ENCODE results near the gene DDX24.
"Not testable (repeated sequence)": the region's sequence is repeated elsewhere in the genome, so short reads cannot be mapped to it uniquely, and the experiment has no call there.

The DDX24 gene

DNA sequence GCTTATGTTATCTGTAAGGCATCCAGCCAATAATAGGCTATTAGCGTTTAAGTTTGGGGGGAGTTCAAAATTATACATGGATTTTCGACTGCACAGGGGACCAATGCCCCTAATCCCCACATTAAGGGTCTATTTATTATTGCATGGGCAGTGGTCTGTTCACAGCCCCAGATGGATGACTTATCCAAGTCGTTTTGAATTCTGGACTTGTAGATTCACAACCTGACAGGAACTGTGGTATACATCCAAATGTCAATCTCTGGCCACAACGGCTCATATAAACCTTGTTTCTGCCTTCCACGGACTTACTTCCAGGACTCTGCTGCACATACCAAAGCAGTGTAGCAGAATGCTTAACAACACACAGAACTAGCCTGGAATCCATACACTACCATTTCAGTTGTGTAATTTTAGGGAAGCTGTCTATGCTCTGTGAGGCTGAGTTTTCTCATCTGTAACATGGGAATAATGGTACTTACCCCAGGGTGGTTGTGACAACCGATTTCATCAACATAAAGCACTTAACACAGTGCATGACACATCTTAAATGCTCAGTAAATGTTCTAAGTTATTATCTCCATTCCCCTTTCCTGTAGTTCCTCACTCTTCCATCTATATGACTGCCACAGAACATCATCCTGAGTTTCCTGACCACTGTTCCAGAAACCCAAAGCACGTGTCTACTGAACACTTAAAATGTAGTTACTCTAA lies 3.7 kb downstream of the DDX24 start:
- no peak for DNase-seq

DNA sequence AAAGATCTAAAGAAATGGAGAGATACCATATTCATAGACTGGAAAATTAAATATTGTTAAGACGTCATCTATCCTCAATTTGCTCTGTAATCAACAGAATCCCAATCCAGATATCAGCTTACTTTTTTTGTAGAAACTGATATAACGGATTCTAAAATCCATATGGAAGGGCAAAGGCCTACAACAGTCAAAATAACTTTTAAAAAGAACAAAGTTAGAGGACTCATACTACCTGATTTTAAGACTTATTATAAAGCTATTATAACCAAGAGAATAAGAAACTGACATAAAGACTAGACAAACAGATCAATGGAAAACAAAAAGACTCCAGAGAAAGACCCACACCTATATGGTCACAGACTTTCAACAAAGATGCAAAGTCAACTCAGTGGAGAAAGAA lies 6.0 kb downstream of the DDX24 start:
- DNase-seq, result no peak

DNA sequence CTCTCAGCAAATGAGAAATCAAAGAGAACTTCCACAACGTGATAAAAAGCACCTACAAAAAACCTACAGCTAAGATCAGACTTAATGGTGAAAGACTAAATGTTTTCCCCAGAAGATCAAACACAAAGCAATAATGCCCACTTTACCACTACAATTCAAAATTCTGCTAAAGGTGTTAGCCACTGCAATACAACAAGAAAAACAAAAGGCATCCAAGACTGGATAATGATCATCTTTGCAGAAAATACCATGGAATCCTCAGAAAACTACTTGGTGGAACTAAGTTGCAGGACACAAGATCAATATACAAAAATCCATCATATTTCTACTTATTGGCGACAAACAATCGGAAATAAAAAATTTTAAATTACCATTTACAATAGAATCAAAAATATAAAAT lies 6.5 kb downstream of the DDX24 start:
- DNase-seq, result no peak

- DNase-seq, result not testable (repeated sequence)
Measured at GRCh38 chr14:94072076-94072475, 8.9 kb downstream of the DDX24 start.

DNA sequence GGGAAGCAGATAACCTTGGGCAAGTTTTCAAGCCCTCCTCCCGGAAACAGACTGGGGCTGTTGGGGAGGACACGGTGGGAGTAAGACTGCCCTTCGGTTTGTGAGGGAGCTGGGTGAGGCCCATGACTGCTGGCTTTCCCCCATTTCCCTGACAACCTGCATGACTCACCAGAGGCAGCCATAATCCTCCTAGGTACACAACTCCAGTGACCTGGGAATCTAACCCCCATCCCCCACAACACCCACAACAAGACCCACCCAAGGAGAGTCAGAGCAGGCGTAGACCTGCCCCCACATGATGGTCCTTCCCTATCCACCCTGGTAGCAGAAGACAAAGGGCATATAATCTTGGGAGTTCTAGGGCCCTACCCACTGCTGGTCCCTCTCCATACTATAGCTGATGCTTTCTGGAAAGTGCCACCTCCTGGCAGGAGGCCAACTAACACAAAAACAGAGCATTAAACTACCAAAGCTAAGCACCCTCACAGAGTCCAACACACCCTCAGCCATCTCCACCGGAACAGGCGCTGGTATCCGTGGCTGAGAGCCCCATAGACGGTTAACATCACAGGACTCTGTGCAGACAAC lies 14.8 kb downstream of the DDX24 start:
- DNase-seq, result no peak

- no peak for DNase-seq
Measured at GRCh38 chr14:94062344-94062940, 18.6 kb downstream of the DDX24 start.

DNA sequence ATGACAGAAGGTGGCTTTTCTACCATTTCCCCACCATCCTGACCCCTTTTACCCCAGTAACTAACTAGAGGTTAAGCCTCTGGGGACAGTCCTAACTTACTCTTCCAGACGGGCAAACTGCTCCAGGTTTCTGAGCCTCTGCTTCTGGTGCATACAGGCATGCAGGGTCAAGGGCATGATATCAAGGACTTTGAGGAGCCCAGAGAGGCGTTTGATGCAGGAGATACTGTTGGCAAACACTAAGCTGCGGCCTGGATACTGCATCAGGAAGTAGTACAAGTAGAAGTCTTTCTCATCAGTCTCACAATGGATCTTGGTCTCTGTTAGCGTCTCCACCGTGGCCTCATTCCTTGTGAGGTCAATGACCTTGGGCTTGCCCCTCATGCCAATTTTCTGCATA lies 21.0 kb downstream of the DDX24 start:
- DNase-seq, result no peak

DNA sequence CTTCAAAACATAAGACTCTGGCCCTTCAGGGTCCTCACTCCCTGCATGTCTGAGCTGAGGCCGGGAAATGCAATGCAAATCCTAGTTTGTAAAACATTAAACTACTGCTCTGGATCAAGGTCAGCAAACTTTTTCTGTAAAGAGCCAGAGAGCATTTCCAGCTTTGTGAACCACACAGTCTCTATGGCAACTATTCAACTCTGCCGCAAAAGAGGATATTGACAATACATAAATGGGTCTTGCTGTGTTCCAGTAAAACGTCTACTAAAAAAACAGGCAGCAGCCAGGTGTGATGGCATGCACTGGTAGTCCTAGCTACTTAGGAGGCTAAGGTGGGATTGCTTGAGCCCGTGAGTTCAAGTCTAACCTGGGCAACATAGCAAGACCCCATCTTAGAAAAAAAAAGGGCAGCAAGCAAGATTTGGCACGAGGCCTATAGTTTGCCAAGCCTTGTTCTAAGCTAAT lies 22.3 kb downstream of the DDX24 start:
- no peak for DNase-seq

GRCh38 chr14:94058128-94058673 lies 22.8 kb downstream of the DDX24 start:
- no peak for DNase-seq

DNA sequence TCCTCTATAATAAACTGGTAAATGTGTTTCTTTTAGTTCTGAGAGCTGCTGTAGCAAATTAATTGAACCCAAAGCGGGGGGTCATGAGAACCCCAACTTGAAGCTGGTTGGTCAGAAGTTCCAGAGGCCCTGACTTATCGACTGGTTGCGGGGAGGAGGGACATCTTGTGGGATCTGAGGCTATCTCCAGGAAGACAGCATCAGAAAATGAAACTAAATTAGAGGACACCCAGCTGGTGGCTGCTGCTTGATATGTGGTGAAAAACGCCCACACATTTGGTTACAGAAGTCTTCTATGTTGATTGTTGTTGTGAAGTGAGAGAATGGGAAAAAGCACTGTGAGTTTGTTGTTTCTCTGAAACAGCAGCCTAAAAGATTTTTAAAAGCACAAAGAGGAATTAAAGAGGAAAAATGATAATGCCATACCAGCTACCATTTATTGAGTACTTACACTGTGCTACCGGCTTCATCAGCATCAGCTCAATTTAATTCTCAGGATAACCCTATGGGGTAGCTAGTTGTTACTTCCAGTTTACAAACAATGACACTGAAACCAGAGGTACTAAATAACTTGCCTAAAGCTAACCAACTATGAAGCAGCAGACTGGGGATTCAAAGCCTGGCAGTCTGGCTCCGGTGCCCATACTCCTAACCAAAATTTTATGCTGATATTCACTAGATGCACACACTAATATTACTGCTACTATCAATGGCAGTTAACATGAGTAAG lies 24.3 kb downstream of the DDX24 start:
- DNase-seq, result no peak

DNA sequence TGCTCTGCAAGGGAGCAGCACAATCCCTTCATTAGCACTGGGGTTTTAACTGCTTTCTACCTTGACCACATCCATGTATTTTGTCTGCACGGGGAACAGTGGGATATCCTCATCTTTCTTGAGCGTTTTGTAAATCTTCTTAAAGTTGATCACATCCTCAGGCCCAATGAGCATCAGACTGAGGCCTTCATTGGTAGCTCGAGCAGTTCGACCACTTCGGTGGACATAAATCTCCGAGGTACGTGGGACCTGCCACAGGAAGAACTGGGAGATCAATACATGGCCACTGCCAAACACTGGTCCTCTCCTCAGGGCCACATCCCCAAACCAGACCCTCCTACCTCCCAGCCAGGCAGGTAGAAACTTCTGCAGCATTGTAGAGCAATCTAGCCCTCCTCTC lies 26.1 kb downstream of the DDX24 start:
- no peak for DNase-seq

DNA sequence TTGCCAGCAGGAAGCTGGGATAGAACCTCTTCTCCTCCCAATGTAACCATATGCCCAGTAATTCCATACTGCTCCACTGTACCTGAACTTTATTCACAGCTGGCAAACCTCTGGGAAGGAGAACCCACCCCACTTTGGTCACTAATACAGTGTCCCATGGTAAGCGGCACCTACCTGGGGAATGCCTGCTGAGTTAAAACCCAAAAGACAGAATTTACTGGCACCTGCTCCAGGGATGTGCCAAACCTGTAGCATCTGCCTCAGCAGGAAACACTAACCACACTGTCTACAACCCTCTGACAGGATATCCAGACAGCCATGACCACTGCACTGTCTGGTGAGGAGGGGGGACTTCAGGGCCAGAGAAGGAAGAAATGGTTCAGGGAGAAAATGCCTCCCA lies 26.6 kb downstream of the DDX24 start:
- DNase-seq, result no peak

DNA sequence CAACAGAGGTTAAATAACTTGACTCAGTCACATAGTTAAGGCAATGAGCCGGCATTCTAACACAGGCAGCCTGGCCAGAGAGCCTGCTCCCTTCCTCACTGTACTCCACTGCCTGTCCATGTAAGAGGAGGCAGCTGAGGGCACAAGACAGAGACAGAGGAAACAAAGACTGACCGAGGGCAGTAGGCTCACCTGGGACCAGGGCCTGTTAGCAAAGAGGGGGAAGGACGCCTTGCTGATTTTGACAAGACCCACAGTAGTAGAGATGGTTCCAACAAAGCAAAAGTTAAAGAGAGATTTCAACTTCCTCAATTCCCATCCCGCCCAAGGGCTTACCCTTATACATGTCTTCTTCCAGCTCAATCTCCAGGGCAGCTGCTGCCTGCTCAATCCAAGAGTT lies 28.3 kb downstream of the DDX24 start:
- no peak for DNase-seq

DNA sequence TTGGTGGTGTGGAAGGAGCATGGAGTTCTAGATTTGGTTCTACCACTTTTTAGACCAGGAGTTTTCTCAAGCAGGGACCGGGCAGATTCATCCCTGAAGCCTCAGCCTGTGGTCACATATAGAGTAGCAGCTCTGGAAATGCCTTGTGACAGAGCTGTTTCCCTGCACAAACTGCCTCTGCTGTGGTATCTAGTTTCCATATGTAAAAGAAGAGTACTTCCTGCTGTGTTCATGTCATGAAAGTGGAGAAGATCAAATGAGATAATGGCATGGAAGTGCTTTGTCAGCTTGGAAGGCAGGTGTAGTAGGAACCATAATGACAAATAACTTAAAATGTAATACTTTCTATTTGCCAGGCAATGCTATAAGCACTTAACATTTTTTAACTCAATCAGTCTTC lies 28.8 kb downstream of the DDX24 start:
- DNase-seq, result no peak

GRCh38 chr14:94051779-94052178 lies 29.2 kb downstream of the DDX24 start:
- DNase-seq, result no peak

DNA sequence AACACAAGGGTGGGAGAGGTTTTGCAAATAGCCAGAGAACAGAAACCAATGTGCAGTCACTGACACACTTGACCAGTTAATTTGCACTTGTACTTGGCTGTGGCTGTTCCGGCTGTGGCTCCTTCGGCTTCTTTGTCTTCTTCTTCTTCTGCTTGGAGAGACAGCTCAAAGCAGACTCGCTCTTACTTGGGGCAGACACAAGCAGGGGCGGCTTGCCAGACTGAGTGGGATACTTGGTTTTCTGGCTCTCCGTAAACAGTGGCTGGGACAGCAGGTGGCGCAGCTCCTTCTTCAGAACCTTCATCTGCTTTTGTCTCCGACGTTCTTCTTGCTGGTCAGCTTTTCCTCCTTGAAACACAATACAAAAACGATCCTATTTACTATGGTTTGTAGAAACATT lies 29.9 kb downstream of the DDX24 start:
- DNase-seq, result peak; percentile 62 to 72

GRCh38 chr14:94050231-94050880 lies 30.6 kb downstream of the DDX24 start:
- DNase-seq, result no peak

GRCh38 chr14:94049625-94050023 lies 31.4 kb downstream of the DDX24 start:
- no peak for DNase-seq

DNA sequence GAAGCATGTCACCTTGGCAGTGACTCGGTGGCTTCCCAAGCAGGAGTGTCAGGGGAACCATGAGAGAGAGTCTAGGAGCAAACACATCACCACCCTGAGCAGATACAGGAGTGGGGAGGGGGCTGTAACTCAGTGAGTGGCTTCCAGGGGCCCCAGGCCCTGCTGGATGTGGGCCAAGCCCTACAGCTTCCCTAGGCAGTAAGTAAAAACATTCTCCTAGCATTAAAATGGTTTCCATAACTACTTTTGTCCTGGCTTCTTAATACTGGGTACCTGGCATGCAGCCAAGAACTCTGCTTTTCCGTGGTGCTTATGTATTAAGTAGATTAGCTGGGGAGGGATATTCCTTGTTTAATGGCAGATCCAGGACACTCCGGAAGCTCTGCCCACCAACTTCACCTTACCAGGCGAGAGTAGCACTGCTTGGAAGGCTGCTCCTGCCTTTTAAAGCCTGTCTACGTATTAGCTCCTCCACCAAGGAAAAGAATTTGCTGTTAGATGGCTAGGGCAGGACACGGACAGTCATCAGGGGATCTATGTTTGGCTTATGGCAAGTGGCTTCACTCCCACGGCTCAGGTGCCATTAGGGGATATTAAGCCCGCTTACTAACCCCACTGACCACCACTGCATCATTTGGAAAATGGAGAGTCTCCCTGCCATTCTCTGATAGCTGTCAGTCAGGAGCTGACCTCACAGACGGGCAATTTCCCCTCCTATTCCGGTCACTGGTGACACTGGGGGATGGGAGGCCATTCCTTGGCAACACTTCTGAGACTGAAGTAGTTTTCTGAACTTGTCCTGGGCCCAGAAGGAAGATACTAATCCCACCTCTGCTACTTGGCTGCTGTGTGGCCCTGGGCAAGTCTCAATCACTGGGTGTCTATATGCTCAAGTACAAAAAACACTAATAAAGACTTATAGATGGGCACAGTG lies 32.0 kb downstream of the DDX24 start:
- DNase-seq, result no peak

DNA sequence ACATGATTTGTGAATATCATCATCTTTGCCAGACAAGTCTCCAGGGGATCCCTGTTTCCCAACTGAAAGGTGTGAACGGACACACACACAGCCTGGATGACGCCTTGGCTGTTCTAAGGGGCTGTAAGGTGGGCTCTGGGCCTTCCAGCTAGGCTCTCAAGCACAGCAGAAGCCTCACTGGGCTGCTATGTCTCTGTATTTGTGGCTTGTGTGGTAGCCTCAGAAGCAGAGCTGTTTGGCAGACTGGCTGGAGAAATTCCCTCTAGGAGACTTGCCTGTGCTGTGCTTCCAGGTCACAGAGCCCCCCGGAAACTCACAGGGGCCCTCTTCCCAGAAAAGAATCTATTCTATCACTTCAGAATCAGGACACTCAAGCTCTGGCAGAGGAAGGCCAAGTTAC lies 33.4 kb downstream of the DDX24 start:
- DNase-seq, result no peak

DNA sequence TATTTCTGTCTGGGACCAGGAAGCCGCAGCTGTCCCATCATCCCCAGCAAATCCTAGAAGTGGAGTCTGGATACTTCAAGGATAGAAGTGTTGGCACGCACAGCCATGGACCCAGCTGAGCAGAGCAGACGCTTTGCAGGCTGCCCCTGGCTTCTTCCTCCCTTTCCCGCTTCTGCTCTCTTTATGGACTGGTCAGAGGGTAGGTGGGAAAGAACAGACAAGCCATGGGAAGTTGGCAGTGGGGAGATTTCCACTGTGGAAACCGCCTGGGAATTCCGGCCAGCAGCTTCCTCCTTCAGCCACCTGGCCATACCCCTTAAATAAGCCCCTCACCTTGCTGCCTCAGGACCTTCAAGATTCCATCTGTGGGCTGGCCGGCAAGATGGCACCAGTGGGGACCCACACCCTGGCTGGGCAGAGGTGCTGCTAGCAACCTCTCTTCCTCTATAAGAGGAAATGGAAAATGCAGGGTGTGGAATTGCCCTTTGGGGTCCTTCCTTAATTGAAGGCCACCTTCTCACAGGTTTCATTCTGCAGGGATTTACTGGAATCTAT lies 34.2 kb downstream of the DDX24 start:
- DNase-seq, result no peak
